DOHH2 (cell line): ENCODE measurements around the gene PDXK.

Experiments used
- H3F3A ChIP-seq: fragments of 200-600 bp; sonication (generic), shearing (Covaris generic); 2 replicates; pipeline ENCODE4 v1.6.0; 2016; ENCODE audit warnings: antibody characterized with exemption, mild to moderate bottlenecking; ENCODE audit not compliant: control insufficient read depth, insufficient read depth
- H3K27ac ChIP-seq: fragments of 200-600 bp; sonication (generic); 2 replicates; pipeline ENCODE4 v1.5.1; 2014; ENCODE audit warnings: low read depth, mild to moderate bottlenecking, low read length, moderate library complexity
- H3K27me3 ChIP-seq: fragments of 200-600 bp; sonication (generic); 2 replicates; pipeline ENCODE4 v1.6.1; 2014; ENCODE audit warnings: mild to moderate bottlenecking, low read length, mixed read lengths; ENCODE audit not compliant: control insufficient read depth
- H3K36me3 ChIP-seq: fragments of 200-600 bp; sonication (generic); 2 replicates; pipeline ENCODE4 v1.6.1; 2014; ENCODE audit warnings: mild to moderate bottlenecking, low read length, moderate library complexity, mixed read lengths; ENCODE audit not compliant: control insufficient read depth
- H3K4me1 ChIP-seq: fragments of 200-600 bp; sonication (generic); 2 replicates; pipeline ENCODE4 v1.6.1; 2014; ENCODE audit warnings: mild to moderate bottlenecking, low read length, mixed read lengths; ENCODE audit not compliant: control insufficient read depth
- H3K4me2 ChIP-seq: fragments of 200-600 bp; sonication (generic); 2 replicates; pipeline ENCODE4 v1.6.0; 2014; ENCODE audit warnings: mild to moderate bottlenecking, low read length, moderate library complexity
- H3K4me3 ChIP-seq: fragments of 200-600 bp; sonication (generic); 2 replicates; pipeline ENCODE4 v1.5.1; 2014; ENCODE audit warnings: mild to moderate bottlenecking, low read length, mixed read lengths
- H3K79me2 ChIP-seq: fragments of 200-600 bp; sonication (generic); 2 replicates; pipeline ENCODE4 v1.6.1; 2014; ENCODE audit warnings: mild to moderate bottlenecking, low read length, mixed read lengths; ENCODE audit not compliant: control insufficient read depth
- H3K9me2 ChIP-seq: fragments of 200-600 bp; sonication (generic); replicated peaks from 2 replicates; pipeline ENCODE4 v1.6.1; 2014; ENCODE audit warnings: mild to moderate bottlenecking, low read length, mixed read lengths; ENCODE audit not compliant: control insufficient read depth
- H3K9me3 ChIP-seq: fragments of 200-600 bp; sonication (generic); 2 replicates; pipeline ENCODE4 v1.6.1; 2014; ENCODE audit warnings: antibody characterized with exemption, low read length, mixed read lengths; ENCODE audit not compliant: control insufficient read depth, insufficient read depth
- H4K20me1 ChIP-seq: fragments of 200-600 bp; sonication (generic); 2 replicates; pipeline ENCODE4 v1.6.0; 2014; ENCODE audit warnings: low read depth, mild to moderate bottlenecking, antibody characterized with exemption, low read length, moderate library complexity; ENCODE audit not compliant: control insufficient read depth, insufficient read depth
- EZH2phosphoT487 ChIP-seq: fragments of 200-600 bp; sonication (generic); IDR thresholded peaks from 2 replicates; pipeline ENCODE4 v1.6.1; 2017; ENCODE audit warnings: borderline replicate concordance, mild to moderate bottlenecking, antibody characterized with exemption, low read length, moderate library complexity, mixed read lengths
- TF ChIP-seq, protein P1 (sequence below): fragments of 200-600 bp; sonication (generic); IDR thresholded peaks from one replicate; pipeline ENCODE4 v1.5.1; 2014; ENCODE audit warnings: antibody characterized with exemption, mild to moderate bottlenecking, low read depth, low read length; ENCODE audit not compliant: poor library complexity, severe bottlenecking

Gene PDXK

DNA sequence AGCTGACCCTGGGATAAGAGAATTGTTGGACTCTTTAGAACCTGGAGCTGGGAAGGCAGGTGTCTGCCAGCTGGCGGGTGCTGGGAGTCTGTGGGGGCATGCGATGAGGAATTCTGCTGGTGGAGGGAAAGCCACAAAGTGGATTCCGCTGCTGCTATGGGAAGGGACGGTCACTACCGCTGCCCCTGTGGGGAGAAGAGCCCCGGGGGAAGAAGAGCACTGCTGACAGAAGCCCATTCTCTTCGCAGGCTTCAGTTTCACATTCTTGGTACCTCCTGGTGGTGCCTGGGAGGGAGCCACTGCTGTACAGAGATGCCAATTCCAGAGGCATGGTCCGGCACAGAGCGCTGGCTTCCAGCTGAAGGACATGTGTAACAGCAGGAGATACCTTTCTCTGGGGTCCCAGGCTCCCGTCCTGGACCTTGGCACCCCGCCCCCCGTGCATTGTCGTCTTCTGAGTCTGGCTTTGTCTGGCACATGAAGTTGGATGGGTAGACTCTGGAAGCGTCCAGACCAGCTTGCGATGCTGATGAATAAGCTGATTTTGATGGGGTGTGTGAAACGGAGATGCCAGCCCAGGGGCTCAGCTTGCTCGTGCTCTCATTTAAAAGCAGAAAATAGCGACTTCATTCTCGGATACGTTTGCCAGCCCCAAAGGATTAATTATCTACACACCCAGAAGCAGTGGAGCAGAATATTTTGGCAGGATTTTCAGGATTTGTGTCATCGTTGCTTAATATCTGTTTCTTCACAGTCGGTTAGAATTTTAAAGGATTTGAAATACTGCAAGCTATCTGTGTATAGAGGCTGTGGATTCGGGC, 13.2 kb downstream of the PDXK start:
- Histone ChIP-seq H3F3A (peaks cover 3% of the 10 kb centered on the region; the same call in 1 of the 2 replicates), H3K4me3 (no peak overlapping the region), H3K9me2 (no peaks in the 10 kb centered on the region), H4K20me1 (peaks cover 23% of the 10 kb centered on the region; the same call in 1 of the 2 replicates), H3K9me3 (no peaks in the 10 kb centered on the region), H3K27ac (no peak overlapping the region), H3K4me1 (peaks cover 25% of the 10 kb centered on the region), H3K4me2 (no peak overlapping the region), H3K36me3 (no peaks in the 10 kb centered on the region), H3K27me3 (no peaks in the 10 kb centered on the region), H3K79me2 (peaks cover 50% of the 10 kb centered on the region)
- TF ChIP-seq, protein P1, sequence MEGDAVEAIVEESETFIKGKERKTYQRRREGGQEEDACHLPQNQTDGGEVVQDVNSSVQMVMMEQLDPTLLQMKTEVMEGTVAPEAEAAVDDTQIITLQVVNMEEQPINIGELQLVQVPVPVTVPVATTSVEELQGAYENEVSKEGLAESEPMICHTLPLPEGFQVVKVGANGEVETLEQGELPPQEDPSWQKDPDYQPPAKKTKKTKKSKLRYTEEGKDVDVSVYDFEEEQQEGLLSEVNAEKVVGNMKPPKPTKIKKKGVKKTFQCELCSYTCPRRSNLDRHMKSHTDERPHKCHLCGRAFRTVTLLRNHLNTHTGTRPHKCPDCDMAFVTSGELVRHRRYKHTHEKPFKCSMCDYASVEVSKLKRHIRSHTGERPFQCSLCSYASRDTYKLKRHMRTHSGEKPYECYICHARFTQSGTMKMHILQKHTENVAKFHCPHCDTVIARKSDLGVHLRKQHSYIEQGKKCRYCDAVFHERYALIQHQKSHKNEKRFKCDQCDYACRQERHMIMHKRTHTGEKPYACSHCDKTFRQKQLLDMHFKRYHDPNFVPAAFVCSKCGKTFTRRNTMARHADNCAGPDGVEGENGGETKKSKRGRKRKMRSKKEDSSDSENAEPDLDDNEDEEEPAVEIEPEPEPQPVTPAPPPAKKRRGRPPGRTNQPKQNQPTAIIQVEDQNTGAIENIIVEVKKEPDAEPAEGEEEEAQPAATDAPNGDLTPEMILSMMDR, result no peak
- TF ChIP-seq EZH2phosphoT487, result no peak

DNA sequence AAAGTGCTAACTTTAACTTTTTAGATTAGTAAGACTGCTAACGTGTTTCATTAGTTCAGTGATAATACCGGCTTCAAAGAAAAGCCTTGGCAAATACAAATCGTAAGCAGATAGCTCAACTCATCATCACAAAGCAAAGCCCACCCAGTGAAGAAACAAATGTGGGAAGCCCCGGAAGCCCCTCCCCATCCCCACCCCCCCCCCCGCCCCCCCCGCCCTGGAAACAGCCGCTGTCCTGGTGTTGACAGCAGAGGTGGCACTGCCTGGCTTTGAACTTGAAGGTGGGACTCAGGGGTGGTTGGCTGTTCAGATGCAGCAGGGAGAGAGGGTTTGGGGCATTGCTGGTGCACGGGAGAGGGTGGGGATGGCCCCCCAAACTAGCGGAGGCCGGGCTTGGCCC, 14.1 kb downstream of the PDXK start:
- Histone ChIP-seq H3K27ac (no peak overlapping the region), H3K79me2 (peaks cover 40% of the 10 kb centered on the region), H3K4me2 (no peak overlapping the region)

DNA sequence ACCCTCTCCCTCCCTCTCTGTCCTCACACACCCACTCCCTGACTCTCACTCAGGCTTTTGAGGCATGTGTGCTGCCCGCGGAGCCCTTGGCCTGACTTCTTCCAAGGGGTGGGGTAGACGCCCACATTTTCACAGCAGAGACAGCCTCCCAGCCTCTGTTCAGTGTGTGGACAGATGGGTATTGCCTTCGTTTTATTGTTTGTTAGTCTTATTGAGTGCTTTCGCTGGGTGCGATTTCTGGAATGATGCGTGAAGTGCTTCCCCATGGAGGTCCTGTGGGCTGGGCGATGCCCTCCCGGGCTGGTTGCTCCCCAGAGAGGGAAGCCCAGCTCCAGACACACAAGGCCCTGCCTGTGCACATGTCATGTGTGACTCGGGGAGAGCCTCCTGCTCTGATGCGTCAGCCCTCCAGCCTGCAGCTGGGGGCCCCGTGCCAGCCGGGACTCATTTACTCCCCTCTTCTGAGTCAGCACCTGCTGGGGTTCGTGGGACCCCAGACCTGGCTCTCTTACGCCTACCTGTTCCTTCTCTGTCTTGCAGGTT, 14.7 kb downstream of the PDXK start:
- H3F3A ChIP-seq, result peaks cover 3% of the 10 kb centered on the region; the same call in 1 of the 2 replicates
- H3K4me3 ChIP-seq, result no peak overlapping the region
- H3K9me2 ChIP-seq, result no peaks in the 10 kb centered on the region
- H3K9me3 ChIP-seq, result no peaks in the 10 kb centered on the region
- no peak for TF ChIP-seq EZH2phosphoT487
- H4K20me1 ChIP-seq, result peaks cover 13% of the 10 kb centered on the region; the same call in 1 of the 2 replicates
- H3K79me2 ChIP-seq, result peaks cover 35% of the 10 kb centered on the region
- no peak overlapping the region for H3K4me2 ChIP-seq
- H3K4me1 ChIP-seq, result peaks cover 10% of the 10 kb centered on the region
- no peak overlapping the region for H3K27ac ChIP-seq
- no peaks in the 10 kb centered on the region for H3K27me3 ChIP-seq
- no peaks in the 10 kb centered on the region for H3K36me3 ChIP-seq

More for the DNA sequence above, 14.1 kb downstream of the PDXK start:
- no peak for TF ChIP-seq EZH2phosphoT487
- TF ChIP-seq, protein P1, result no peak
- no peaks in the 10 kb centered on the region for H3K9me3 ChIP-seq
- peaks cover 15% of the 10 kb centered on the region for H3K4me1 ChIP-seq
- H3K4me3 ChIP-seq, result no peak overlapping the region
- peaks cover 14% of the 10 kb centered on the region; the same call in 1 of the 2 replicates for H4K20me1 ChIP-seq
- no peaks in the 10 kb centered on the region for H3K36me3 ChIP-seq
- H3K9me2 ChIP-seq, result no peaks in the 10 kb centered on the region
- H3F3A ChIP-seq, result peaks cover 3% of the 10 kb centered on the region; the same call in 1 of the 2 replicates
- H3K27me3 ChIP-seq, result no peaks in the 10 kb centered on the region
